ENCODE results near the gene C11orf91.

- TF ChIP-seq CTCF (IDR thresholded peaks at IDR 0.05; ENCODE audit: insufficient read depth, low read length, poor library complexity, severe bottlenecking) (no peak), EZH2phosphoT487 (conservative IDR thresholded peaks at IDR 0.05; ENCODE audit: low read length) (no peak)
These were observed 47.4 kb upstream of the C11orf91 start for GRCh38 chr11:33747979-33748378.

All from SU-DHL-6 (cell line).